Measurements from ENCODE around the gene GOLGA6A.
"Not testable (repeated sequence)": the region's sequence is repeated elsewhere in the genome, so short reads cannot be mapped to it uniquely, and the experiment has no call there.

Gene GOLGA6A

DNA sequence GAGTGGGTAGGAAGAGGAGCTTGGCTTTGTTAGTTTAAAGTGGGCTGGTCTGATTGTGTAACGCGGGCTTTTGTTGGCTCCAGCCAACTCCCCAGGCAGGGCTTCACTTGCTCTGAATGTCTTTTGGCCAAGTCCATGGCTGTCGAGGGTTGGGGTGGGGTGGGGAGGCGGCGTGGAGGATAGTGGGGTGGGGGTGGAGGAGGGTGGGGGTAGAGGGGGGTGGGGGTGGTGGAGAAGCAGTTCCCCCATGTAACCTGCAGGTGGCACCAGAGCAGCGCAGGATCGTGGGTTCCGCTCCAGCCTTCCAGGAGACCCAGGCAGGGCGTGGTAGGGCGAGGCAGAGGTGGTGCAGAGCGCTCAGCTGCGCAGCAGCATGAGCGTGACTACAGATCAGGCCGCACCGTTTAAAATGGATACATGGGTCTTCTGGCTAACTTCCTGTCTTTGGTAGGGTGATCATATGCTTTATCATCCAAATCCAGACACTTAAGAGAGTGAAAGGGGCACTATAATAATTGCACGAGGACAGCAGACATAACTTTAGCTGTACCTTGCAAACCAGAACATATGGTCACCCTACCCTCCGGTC, 28.3 kb downstream of the GOLGA6A start:
- DNase-seq: peak in 47 of 58 donors; percentile 8 to 66 (median 37)

DNA sequence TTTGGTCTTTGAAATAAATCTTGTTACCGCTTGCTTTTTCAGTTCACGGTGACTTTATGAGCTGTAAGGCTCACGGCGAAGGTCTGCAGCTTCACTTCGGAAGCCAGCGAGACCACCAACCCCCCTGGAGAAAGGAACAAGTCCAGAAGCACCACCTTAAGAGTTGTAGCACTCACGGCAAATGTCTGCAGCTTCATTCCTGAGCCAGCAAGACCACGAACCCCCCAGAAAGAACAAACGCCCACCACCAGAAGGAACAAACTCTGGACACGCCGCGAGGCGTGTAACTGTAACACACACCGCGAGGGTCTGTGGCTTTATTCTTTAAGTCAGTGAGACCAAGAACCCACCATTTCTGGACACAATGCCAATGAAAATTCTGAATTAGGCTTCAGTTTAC, 28.8 kb downstream of the GOLGA6A start:
- DNase-seq: no peak

DNA sequence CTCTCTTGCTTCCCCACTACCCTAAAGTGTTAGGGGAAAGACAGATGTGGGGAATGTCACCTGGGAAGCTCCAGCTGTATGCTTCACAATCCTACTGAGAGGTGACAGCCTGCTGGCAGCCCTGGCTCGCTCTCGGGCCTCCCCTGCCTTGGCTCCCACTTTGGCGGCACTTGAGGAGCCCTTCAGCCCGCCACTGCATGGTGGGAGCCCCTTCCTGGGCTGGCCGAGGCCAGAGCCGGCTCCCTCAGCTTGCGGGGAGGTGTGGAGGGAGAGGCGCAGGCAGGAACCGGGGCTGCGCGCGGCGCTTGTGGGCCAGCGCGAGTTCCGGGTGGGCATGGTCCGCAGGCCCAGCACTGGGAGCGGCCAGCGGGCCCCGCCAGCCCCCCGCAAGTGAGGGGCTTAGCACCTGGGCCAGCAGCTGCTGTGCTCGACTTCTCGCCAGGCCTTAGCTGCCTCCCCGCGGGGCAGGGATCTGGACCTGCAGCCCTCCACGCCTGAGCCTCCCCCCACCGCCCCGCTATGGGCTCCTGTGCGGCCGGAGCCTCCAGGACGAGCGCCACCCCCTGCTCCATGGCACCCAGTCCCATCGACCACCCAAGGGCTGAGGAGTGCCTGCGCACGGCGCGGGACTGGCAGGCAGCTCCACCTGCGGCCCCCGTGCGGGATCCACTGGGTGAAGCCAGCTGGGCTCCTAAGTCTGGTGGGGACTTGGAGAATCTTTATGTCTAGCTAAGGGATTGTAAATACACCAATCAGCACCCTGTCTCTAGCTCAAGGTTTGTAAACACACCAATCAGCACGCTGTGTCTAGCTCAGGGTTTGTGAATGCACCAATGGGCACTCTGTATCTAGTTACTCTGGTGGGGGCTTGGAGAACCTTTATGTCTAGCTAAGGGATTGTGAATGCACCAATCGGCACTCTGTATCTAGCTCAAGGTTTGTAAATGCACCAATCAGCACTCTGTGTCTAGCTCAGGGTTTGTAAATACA, 29.8 kb downstream of the GOLGA6A start:
- DNase-seq: not testable (repeated sequence)

DNA sequence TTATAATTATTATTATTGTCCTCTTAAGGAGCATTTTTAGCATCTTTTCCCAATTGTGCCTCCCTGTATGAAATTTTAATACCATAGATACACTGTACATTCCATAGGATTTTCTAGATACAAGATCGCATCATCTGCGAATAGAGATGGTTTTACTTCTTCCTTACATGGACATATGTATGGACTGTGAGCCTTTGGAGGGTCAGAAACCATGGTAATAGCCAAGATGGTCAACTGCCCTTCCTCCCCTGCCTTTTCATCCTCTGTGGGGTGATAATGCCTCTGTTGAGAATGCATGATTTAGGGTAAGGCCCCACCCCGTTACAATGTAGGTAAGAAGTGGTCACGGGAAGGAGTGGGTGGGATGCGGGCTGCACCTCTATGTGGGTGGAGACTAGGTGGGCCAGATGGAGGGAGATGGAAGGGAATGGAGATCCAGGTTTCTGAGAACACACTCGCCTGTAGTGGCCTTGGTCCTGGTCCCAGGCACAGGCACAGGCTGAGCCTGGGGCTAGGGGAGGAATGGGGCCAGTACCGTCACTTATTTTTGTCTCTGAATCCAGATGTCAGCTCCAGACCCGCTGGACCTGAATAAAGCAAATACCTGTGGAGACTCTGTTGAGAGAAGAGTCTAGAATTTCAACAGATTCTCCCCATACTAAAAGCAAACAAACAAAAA, 31.7 kb downstream of the GOLGA6A start:
- no peak for DNase-seq

DNA sequence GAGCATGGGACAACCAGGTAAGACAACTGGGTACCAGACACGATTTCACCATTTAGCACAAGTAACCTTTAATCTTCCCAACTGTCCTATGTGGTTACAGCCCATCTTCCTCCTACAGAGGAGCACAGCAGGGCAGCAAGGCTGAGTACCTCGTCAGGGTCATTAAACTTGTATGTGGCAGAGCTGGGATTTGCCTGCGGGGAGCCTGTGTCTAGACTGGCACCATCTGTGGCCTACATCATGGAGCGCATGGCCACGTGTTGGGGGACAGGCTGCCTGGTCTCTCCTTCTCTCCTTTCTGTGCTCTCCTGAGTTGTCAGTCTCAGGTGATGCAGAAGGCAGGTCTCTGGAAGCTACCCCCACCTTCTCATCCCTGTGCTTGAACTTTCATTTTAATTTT, 32.2 kb downstream of the GOLGA6A start:
- no peak for DNase-seq

DNA sequence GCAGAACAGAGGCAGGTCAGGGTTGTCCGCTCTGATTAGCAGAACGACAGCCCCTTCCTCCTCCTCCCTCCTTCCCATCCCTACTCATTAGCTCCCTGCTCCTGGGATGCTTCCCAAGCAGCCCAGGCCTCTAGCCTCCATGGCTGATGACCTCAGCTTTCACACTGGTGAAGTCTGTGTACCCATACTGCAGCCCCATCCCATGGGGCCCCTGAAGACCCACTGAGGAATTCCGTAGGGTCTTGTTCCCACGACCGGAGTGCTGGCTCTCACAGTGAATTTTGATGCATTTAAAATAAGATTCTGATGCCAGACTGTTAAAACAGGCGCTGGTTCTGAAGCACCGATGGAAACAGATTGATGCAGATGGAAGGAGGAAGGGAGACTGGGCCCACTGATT, 36.1 kb downstream of the GOLGA6A start:
- DNase-seq: no peak

DNA sequence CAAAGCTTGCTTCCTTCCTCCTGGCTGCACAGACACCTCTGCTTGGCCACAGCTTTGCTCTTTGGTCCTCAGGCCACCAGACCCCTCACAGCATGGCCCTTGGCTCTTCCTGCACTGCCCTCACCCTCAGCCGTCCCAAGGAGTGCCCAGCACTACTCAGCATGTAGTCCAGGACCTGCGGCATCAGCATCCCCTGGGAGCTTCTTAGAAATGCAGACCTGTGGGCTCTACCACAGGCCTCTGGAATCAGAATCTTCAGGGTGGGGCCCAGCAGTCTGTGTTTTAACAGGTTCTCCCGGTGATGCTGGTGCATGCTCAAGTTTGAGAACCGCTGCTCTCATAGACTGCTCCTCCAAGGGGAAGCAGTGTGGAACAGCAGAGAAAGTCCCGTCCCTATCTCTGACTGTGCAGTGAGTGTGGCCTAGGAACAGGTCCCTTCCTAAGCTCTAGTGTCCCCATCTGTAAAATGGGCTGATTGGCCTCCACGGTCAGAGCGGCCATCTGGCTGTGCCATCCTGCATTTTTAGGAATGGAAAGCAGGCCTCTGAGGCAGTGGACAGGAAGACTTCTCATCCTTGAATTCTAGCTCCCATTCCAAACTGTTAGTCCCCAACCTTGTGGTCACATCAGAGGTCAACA, 36.6 kb downstream of the GOLGA6A start:
- DNase-seq: no peak

DNA sequence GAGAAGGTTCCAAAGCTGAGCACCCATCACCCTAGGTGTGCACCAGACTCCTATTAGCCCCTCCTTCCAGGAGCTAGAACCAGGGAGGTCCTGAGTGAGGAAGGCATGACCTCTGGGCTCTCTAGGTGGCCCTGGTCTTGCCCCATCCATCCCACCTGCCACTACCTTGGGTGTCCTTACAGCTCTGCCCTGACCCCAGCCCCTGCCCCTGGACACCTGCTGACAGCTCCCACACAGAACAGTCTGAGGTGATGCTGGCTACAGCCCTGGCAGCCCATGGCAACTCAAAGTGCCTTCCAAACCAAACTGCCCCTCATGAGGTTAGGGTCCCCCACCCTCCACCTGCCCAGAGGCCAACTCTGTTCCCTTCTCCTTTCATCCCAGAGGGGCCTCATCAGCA, 37.2 kb downstream of the GOLGA6A start:
- no peak for DNase-seq

DNA sequence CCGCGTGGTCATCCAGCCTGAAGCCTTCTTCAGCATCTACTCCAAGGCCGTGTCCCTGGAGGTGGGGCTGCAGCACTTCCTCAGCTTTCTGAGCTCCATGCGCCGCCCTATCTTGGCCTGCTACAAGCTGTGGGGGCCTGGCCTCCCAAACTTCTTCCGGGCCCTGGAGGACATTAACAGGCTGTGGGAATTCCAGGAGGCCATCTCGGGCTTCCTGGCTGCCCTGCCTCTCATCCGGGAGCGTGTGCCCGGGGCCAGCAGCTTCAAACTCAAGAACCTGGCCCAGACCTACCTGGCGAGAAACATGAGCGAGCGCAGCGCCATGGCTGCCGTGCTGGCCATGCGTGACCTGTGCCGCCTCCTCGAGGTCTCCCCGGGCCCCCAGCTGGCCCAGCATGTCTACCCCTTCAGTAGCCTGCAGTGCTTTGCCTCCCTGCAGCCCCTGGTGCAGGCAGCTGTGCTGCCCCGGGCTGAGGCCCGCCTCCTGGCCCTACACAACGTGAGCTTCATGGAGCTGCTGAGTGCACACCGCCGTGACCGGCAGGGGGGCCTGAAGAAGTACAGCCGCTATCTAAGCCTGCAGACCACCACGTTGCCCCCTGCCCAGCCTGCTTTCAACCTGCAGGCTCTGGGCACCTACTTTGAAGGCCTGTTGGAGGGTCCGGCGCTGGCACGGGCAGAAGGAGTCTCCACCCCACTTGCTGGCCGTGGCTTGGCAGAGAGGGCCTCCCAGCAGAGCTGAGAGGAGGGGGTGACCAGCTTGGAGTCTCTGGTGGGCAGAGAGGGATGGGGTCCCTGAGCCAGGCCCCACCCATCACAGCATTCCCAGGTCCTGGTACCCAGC, 37.9 kb downstream of the GOLGA6A start:
- DNase-seq: no peak

DNA sequence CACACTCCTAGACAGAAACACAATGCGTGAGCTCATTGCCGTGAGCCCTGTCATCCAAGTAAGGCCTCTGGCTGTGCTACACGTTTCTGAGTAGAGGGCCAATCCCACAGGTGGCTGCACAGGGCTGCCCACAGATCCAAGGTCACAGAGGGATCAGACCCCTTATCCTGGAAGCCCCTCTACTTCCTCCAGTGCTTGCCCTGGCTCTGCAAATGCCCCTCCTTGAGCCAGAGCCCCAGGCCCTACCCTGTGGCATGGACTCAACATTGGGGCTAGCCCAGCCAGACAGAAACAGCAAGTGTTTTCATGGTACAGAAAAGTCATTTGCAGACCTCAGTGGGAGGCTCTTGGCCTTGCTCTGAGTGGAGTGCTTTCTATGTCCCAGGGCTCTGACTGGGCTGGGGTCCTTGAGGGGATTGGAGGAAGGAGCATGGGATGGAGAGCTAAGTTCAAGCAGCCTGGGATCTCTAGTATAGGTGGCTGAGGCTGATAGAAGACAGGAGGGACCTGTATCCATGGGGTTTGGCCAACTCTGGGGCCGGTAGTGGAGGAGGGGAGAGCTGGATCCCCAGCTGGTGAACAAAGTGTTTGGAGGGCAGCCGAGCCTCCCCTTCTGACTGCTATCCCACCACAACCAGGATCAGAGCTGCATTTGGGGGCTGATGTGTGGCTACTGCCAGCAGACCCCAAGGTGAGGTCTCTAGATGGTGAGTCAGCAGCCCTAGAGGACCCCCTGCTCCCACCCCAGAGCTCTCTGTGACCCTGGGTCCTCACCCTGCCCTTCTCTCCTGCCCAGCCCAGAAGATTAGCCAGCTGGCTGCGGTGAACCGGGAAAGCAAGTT, 38.7 kb downstream of the GOLGA6A start:
- DNase-seq: no peak

DNA sequence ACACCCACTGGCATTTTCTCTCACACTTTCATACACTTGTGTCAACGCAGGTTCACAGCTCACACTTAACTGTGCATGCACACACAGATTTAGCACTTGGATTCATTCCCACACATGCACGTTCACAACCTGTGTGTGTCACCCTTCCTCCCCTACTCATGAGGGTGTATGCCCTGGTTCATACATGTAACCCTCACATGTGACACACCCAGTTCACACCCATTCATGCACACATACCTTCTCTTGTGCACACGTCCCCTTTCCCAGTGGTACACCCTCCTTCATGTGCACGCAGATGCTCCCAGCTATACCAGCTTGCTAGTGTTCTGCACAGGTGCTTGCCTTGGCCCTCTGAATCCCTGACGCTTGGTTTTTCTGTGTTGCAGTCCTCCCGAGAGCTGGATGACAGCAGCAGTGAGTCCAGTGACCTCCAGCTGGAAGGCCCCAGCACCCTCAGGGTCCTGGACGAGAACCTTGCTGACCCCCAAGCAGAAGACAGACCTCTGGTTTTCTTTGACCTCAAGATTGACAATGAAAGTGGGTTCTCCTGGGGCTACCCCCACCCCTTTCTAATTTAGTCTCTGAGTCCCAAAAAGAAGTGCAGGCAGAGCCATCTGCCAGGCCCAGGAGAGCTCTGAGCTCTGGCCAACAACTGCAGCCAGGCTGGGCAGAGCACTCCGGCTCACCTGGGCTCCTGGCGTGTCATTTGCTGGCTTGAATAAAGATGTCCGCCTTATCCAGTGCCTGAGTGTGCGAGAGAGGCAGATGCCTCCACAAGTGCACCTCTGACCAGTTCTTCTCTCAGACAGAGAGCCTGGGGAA, 39.5 kb downstream of the GOLGA6A start:
- DNase-seq: no peak

DNA sequence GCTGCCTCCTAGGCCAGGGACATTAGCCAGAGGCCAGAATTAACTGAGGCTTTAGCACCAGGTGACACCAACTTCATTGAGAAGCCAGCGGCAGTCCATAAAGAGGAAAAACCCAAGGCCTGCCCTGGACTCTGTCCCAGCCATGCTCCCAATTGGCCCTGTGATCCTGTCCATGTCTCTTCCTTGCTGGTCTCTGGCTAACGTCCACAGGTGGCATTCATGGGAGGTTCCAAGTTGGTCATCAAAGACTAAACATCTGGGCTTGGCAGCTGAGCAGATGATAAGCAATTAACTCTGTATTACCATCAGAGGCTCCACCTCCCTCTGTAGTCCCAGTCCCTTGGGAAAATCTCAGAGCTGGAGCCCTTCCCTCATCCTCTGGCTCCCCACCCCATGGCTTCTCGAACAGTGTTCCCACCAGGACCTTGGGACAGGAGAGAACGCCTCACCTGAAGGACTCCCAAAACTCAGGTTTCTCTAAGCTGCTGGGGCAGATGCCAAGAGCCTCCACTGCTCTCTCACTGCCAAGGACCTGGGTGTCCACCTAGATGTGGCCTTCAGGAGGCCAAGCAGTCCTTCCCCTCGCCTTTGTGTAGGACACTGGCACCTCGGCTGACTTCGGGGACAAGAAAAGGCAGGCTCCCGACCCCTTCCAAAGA, 40.4 kb downstream of the GOLGA6A start:
- DNase-seq: no peak

DNA sequence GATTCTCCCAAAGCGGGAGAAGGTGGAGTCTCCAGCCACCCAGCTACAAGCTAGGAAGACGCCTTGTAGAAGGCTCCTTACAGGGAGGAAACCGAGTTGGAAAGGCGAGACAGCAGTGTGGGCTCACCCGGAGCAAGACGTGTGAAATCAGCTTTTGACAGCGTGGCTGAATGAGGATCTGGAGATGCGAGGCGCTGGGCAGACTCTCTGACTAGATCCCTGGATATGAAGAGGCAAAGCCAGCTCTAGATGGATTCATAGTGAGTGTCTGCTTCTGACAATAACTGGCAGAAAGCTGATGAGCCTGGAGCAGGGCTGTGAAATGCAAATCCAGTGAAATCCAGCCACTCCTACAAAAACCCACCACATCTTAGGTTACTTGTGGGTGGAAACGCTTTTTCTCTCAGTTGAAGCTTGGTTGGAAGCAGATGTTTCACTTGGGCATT, 41.0 kb downstream of the GOLGA6A start:
- peak in 4 of 58 donors; percentile 5 to 8 (median 6) for DNase-seq

DNA sequence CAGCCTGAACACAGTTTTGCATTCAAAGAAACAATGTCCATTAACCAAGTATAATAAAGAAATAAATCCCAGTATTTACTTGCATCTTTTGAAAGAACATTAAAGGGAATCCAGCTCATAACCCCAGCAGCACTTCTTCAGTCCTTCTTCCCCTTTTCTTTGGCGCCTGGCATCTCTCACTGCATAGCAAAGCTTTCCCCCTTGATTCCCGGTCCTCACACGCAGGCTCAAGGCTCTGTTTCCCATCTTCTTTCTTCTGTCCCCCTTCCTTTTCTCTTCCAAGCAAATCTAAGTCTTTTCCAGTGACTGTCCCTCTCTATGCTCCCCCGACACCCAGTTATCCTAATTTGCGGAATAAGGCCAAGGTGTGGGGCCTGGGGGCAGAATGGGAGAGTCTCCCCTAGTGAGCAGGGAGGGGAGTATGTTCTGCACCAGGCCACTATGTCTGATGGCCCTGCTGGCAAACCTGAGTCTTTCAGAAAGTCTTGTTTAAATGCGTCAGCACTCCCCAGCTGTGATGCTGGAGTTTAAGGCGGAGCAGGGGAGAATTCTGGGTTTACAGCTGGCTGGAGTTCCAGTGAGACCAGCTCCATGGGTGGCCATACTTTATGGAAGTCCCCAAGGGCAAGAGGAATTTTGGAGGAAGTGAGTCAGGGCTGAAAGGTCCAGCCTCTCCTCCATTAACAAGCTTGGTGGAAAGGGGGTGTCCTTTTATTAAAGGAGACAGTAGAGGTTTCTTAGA, 42.1 kb downstream of the GOLGA6A start:
- DNase-seq: no peak

DNA sequence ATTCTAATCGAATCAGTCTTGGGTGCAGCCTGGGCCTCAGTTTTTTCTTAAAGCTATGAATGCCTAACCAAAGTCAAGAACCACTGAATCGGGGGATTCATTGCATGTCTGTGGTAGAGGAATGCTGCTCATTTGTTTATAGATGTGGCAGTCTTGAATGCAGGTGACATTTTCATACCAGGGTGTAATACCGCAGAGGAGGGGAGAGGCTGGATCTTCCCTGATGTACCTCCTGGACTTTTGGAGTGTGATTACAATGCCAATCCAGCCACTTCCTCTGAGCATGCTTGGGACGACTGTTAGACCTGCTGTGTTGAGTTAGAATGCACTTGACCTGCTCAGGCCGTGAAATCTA, 42.7 kb downstream of the GOLGA6A start:
- no peak for DNase-seq

DNA sequence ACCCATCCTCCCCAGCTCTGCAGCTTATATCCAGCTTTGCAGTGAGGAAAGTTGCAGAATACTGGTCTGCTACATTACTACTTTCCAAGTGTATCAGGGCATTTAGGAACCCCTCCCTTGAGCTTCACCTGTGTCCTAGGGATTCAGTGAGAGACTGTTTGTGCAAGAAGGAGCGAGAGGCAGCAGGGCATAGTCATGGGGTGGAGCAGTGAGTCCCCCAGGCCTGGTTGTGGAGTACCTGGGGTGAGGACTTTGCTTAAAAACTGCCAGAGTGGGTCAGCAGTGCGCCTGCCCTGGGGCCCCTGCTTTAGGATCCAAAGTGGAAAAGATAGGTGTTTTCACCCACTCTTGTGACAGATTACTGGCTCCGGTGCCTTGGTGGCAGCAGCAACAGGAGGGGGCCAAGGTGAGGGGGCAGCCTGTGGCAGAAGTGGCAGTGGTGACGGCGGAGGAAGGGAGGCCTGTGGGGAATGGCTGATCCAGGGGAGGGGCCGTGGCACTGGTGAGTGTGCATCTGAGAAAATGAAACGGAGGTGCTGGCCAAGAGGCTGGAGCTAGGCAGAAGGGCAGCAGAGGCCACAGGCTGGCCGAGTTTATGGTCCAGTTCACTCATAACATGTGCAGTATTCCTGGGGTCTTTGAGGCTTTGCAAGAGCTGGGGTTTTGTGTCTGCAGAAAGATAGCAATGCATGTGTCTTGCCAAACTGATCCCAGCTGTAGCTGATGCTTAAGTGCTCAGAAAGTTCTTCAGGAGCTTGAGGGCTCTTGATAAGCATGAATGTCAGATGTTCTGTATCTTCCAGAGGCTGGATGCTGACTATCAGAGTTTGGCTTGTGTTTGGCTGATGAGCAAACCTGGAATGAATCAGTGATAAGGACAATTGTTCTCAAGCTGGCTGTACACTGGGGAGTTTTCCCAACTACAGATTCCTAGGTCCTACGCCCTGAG, 43.4 kb downstream of the GOLGA6A start:
- DNase-seq: no peak
